ENCODE data around the gene PSG6. TPM values are rescaled to one million over a fixed set of nuclear protein-coding genes. Genes with fewer than 3 reads are reported as not detected.
"Not testable (repeated sequence)": the region's sequence is repeated elsewhere in the genome, so short reads cannot be mapped to it uniquely, and the experiment has no call there.

Gene PSG6
- total RNA-seq, 3 donors from 2014 or later (not counting 1 experiment from before 2014, with no cell fraction given) = not detected

GRCh38 chr19:42928896-42929295 lies 11.2 kb upstream of the PSG6 start:
- Histone ChIP-seq H3K9me3 (ENCODE audit: control insufficient read depth, insufficient read depth, low read length) (no peaks in the 10 kb centered on the region), H3K36me3 (ENCODE audit: control insufficient read depth, insufficient read depth, low read length) (no peaks in the 10 kb centered on the region), H3K27ac (ENCODE audit: low read length) (no peak overlapping the region), H3K4me1 (ENCODE audit: control insufficient read depth, insufficient read depth, low read length) (no peaks in the 10 kb centered on the region), H3K27me3 (ENCODE audit: control insufficient read depth, insufficient read depth, low read length) (no peaks in the 10 kb centered on the region), H3K4me3 (ENCODE audit: low read length) (no peak overlapping the region)
- Mint-ChIP-seq H3K27me3 (ENCODE audit: low read depth in 2 of 2) (peaks cover 7 to 34% of the 10 kb centered on the region in 2 donors), H3K4me3 (no peak overlapping the region), H3K9me3 (no peaks in the 10 kb centered on the region), H3K36me3 (no peaks in the 10 kb centered on the region), H3K4me1 (no peaks in the 10 kb centered on the region), H3K27ac (no peak overlapping the region)
- TF ChIP-seq, protein P1, sequence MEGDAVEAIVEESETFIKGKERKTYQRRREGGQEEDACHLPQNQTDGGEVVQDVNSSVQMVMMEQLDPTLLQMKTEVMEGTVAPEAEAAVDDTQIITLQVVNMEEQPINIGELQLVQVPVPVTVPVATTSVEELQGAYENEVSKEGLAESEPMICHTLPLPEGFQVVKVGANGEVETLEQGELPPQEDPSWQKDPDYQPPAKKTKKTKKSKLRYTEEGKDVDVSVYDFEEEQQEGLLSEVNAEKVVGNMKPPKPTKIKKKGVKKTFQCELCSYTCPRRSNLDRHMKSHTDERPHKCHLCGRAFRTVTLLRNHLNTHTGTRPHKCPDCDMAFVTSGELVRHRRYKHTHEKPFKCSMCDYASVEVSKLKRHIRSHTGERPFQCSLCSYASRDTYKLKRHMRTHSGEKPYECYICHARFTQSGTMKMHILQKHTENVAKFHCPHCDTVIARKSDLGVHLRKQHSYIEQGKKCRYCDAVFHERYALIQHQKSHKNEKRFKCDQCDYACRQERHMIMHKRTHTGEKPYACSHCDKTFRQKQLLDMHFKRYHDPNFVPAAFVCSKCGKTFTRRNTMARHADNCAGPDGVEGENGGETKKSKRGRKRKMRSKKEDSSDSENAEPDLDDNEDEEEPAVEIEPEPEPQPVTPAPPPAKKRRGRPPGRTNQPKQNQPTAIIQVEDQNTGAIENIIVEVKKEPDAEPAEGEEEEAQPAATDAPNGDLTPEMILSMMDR (IDR thresholded peaks at IDR 0.05) = no peak
- WGBS (ENCODE audit: insufficient coverage) = 95% methylated on average over 3 of the region's 3 CpGs
- ATAC-seq (no peak), DNase-seq (no peak)
- intact Hi-C loops (cut with micrococcal nuclease) = no loop called here

DNA sequence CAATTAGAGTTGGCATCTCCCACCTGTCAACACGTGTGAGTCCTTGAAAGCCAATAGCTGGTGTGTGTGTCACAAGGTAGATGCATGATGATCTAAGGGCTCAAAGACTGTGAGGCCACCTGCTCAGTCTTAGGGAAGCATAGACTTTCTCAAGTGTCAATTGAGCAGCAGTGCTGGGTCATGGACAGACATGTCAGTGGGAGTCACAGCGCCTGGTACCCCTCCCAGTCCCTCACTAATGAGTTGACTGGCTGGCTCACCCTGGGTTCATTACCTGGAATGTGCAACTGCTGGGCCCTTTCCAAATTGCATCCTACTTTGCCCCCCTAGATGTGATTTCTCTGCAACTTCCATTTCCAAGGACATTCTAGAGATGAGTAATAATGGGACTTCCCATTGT lies 9.1 kb upstream of the PSG6 start:
- Mint-ChIP-seq H3K9me3 (no peaks in the 10 kb centered on the region), H3K4me3 (no peak overlapping the region), H3K27me3 (ENCODE audit: low read depth in 2 of 2) (peaks cover 10 to 27% of the 10 kb centered on the region in 2 donors), H3K36me3 (no peaks in the 10 kb centered on the region), H3K4me1 (no peaks in the 10 kb centered on the region), H3K27ac (no peak overlapping the region)
- TF ChIP-seq, protein P1 (IDR thresholded peaks at IDR 0.05) = no peak
- Histone ChIP-seq H3K4me3 (ENCODE audit: low read length) (no peak overlapping the region), H3K4me1 (ENCODE audit: control insufficient read depth, insufficient read depth, low read length) (no peaks in the 10 kb centered on the region), H3K36me3 (ENCODE audit: control insufficient read depth, insufficient read depth, low read length) (no peaks in the 10 kb centered on the region), H3K27ac (ENCODE audit: low read length) (no peak overlapping the region), H3K27me3 (ENCODE audit: control insufficient read depth, insufficient read depth, low read length) (no peaks in the 10 kb centered on the region), H3K9me3 (ENCODE audit: control insufficient read depth, insufficient read depth, low read length) (no peaks in the 10 kb centered on the region)
- no peak for DNase-seq
- WGBS (ENCODE audit: insufficient coverage) = 51% methylated on average over 2 of the region's 2 CpGs
- ATAC-seq = no peak
- intact Hi-C loops (cut with micrococcal nuclease) = no loop called here

DNA sequence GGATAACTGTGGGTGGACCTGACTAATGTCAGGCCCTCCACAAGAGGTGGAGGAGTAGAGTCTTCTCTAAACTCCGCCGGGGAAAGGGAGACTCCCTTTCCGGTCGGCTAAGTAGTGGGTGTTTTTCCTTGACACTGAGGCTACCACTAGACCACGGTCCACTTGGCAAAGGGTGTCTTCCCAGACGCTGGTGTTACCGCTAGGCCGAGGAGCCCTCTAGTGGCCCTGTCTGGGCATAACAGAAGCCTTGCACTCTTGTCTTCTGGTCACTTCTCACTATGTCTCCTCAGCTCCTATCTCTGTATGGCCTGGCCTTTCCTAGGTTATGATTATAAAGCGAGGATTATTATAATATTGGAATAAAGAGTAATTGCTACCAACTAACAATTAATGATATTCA lies 5.4 kb upstream of the PSG6 start:
- H3K27me3 ChIP-seq (ENCODE audit: control insufficient read depth, insufficient read depth, low read length); H3K27ac Mint-ChIP-seq; H3K36me3 Mint-ChIP-seq; intact Hi-C loops (cut with micrococcal nuclease); H3K4me3 ChIP-seq (ENCODE audit: low read length); H3K4me3 Mint-ChIP-seq; H3K9me3 ChIP-seq (ENCODE audit: control insufficient read depth, insufficient read depth, low read length); H3K27ac ChIP-seq (ENCODE audit: low read length); H3K4me1 Mint-ChIP-seq; H3K9me3 Mint-ChIP-seq; H3K36me3 ChIP-seq (ENCODE audit: control insufficient read depth, insufficient read depth, low read length); ATAC-seq; H3K4me1 ChIP-seq (ENCODE audit: control insufficient read depth, insufficient read depth, low read length): not testable (repeated sequence)
- peak in 1 of 2 donors; percentile 25 for DNase-seq
- peaks cover 12 to 14% of the 10 kb centered on the region in 2 donors for H3K27me3 Mint-ChIP-seq (ENCODE audit: low read depth in 2 of 2)
- 48% methylated on average over 8 of the region's 9 CpGs for WGBS (ENCODE audit: insufficient coverage)
- TF ChIP-seq, protein P1 (IDR thresholded peaks at IDR 0.05) = peak; percentile 60

- H3K4me3 ChIP-seq (ENCODE audit: low read length); intact Hi-C loops (cut with micrococcal nuclease); H3K4me1 ChIP-seq (ENCODE audit: control insufficient read depth, insufficient read depth, low read length); H3K36me3 Mint-ChIP-seq; H3K9me3 ChIP-seq (ENCODE audit: control insufficient read depth, insufficient read depth, low read length); ATAC-seq; H3K27me3 ChIP-seq (ENCODE audit: control insufficient read depth, insufficient read depth, low read length); H3K4me1 Mint-ChIP-seq; H3K4me3 Mint-ChIP-seq; H3K36me3 ChIP-seq (ENCODE audit: control insufficient read depth, insufficient read depth, low read length); H3K9me3 Mint-ChIP-seq; H3K27ac ChIP-seq (ENCODE audit: low read length); DNase-seq; H3K27ac Mint-ChIP-seq: not testable (repeated sequence)
- peaks cover 0 to 11% of the 10 kb centered on the region in 2 donors for H3K27me3 Mint-ChIP-seq (ENCODE audit: low read depth in 2 of 2)
Observed at GRCh38 chr19:42920971-42921370, 3.3 kb upstream of the PSG6 start.
